ENCODE data around the gene COL9A3.

GRCh38 chr20:62819494-62820174 lies 2.8 kb downstream of the COL9A3 start:
- TF ChIP-seq CTCF (conservative IDR thresholded peaks at IDR 0.05): no peak
- no peak for TF ChIP-seq EZH2 (IDR thresholded peaks at IDR 0.05; ENCODE audit: low read depth)

Measured in PC-9 (cell line).